GM12878 (cell line): ENCODE data around the gene DHRS4. TPM values are rescaled to one million over a fixed set of nuclear protein-coding genes. Genes with fewer than 3 reads are reported as not detected.
"Not testable (repeated sequence)": the region's sequence is repeated elsewhere in the genome, so short reads cannot be mapped to it uniquely, and the experiment has no call there.

Source experiments
- ATAC-seq: fragments of 200-7000 bp; cut with Tn5 transposase; 3 replicates; pipeline ENCODE4 v1.9.1; 2020; ENCODE audit warnings: mild to moderate bottlenecking, moderate library complexity
- BruUV-seq: library from RNA; stranded (reverse); fragments of 400-500 nt; replicated peaks from 2 replicates; lab custom pipeline; 2021; lab: Mats Ljungman, UMichigan
- CTCF ChIA-PET: fragments of 300-600 bp; sonication (Branson Sonifier 250); formaldehyde crosslinking; extraction: SDS; loops from one replicate; lab custom pipeline; 2021; ENCODE audit warnings: inconsistent platforms; lab: Yijun Ruan, JAX
- POLR2A ChIA-PET: fragments of 350-600 bp; formaldehyde crosslinking; extraction: SDS; loops from one replicate; lab custom pipeline; 2021; ENCODE audit warnings: inconsistent platforms; lab: Charles Lee
- RAD21 ChIA-PET: fragments of 300-600 bp; sonication (Branson Sonifier 250); formaldehyde crosslinking; loops from one replicate; lab custom pipeline; 2023; ENCODE audit warnings: antibody characterized with exemption; ENCODE audit not compliant: unreplicated experiment; lab: Charles Lee
- SMC1A ChIA-PET: fragments of 300-600 bp; sonication (Branson Sonifier 250); formaldehyde crosslinking; loops from one replicate; lab custom pipeline; 2023; ENCODE audit not compliant: unreplicated experiment, uncharacterized antibody; lab: Charles Lee
- DNase-seq: peaks from one replicate; pipeline ENCODE4 v3.0.0-alpha.2; 2011; ENCODE audit warnings: low read depth, low spot score
- FAIRE-seq: peaks from 3 replicates; lab custom pipeline; 2011; peaks lifted over from hg19 to GRCh38; lab: Jason Lieb, UNC
- H2AFZ ChIP-seq: 2 replicates; pipeline ENCODE4 v1.6.0; 2011; ENCODE audit warnings: low read depth, low read length, control low read depth; ENCODE audit not compliant: control insufficient read depth
- H3K27ac ChIP-seq: 2 replicates; pipeline ENCODE4 v1.5.1; 2011; ENCODE audit warnings: control low read depth; ENCODE audit not compliant: control insufficient read depth, insufficient read depth
- H3K27me3 ChIP-seq, 2 experiments: replicated peaks in 1 of 2; 2 replicates each; pipeline versions ENCODE4 v1.6.0 to v1.6.1; 2011; ENCODE audit warnings: low read length in 1 of 2; ENCODE audit not compliant: control insufficient read depth in 2 of 2, insufficient read depth in 2 of 2
- H3K36me3 ChIP-seq, 2 experiments: 2 replicates each; pipeline ENCODE4 v1.5.1; 2011; ENCODE audit warnings: low read length in 1 of 2; ENCODE audit not compliant: control insufficient read depth in 2 of 2, insufficient read depth in 2 of 2
- H3K4me1 ChIP-seq: 2 replicates; pipeline ENCODE4 v1.6.1; 2011; ENCODE audit warnings: mild to moderate bottlenecking, low read length, moderate library complexity, mixed read lengths; ENCODE audit not compliant: control insufficient read depth, insufficient read depth
- H3K4me2 ChIP-seq: 2 replicates; pipeline ENCODE4 v1.6.0; 2011; ENCODE audit warnings: control low read depth; ENCODE audit not compliant: control insufficient read depth, insufficient read depth
- H3K4me3 ChIP-seq: fragments of 200-600 bp; sonication (generic); 2 replicates; pipeline ENCODE4 v1.5.1; 2016
- H3K79me2 ChIP-seq: 2 replicates; pipeline ENCODE4 v1.6.0; 2011; ENCODE audit warnings: low read length; ENCODE audit not compliant: control insufficient read depth, insufficient read depth
- H3K9ac ChIP-seq: 2 replicates; pipeline ENCODE4 v1.8.0; 2011; ENCODE audit warnings: low read length, control low read depth, mixed read lengths; ENCODE audit not compliant: control insufficient read depth, insufficient read depth
- H3K9me3 ChIP-seq: replicated peaks from 3 replicates; pipeline ENCODE4 v1.5.1; 2011; ENCODE audit warnings: mild to moderate bottlenecking, low read length; ENCODE audit not compliant: control insufficient read depth, insufficient read depth
- H4K20me1 ChIP-seq: 2 replicates; pipeline ENCODE4 v1.6.0; 2011; ENCODE audit not compliant: control insufficient read depth, insufficient read depth
- BHLHE40 ChIP-seq, 2 experiments: fragments of 450-650 bp in 1 of 2; IDR thresholded peaks; 2 replicates each; pipeline ENCODE4 v1.6.1; 2011 to 2017; ENCODE audit warnings: low read depth in 2 of 2, borderline replicate concordance in 1 of 2, improper control_type of control experiment in 1 of 2, low read length in 1 of 2, mild to moderate bottlenecking in 1 of 2
- YBX1 ChIP-seq: fragments of 450-650 bp; IDR thresholded peaks from 2 replicates; pipeline ENCODE4 v1.6.1; 2016; ENCODE audit warnings: antibody characterized with exemption
- WGBS: methylation state at CpG from one replicate; pipeline ENCODE4 v1.1.6; 2016; ENCODE audit warnings: low lambda C conversion rate; ENCODE audit not compliant: insufficient replicate concordance, insufficient coverage; ENCODE audit errors: missing lambda C conversion rate; 5-methylcytosine and 5-hydroxymethylcytosine counted together
- in situ Hi-C: fragments of 300-500 bp; cut with MboI; formaldehyde crosslinking; loops from 9 replicates; pipeline ENCODE4 v1.14.3; 2018; ENCODE audit warnings: mixed read lengths
- intact Hi-C: fragments of 100-400 bp; cut with micrococcal nuclease; formaldehyde crosslinking; loops from one replicate; pipeline ENCODE4 v1.14.2; 2022; ENCODE audit not compliant: unreplicated experiment
- polyA plus RNA-seq, 11 experiments: library from polyadenylated mRNA; depleted of rRNA in 4 of 11; unstranded in 6 of 11; stranded (reverse) in 5 of 11; fragments of >200 nt; fragmentation: Nextera tagmentation in 4 of 11; fragmentation: Illumina TruSeq in 1 of 11; extraction: Ambion mirVana in 4 of 11; extraction: Trizol in 1 of 11; gene quantifications; 1 replicate in 1 of 11; 2 replicates in 10 of 11; pipeline versions ENCODE4 v1.2.1 to v1.2.3, GENCODE V29; 2011 to 2016; ENCODE audit warnings: inconsistent platforms in 2 of 11, missing spikeins in 2 of 11, low read depth in 1 of 11
- total RNA-seq, 4 experiments: library from RNA; depleted of rRNA in 3 of 4; stranded (reverse); fragments of >200 nt in 3 of 4; fragmentation: Illumina TruSeq in 1 of 4; extraction: Trizol in 1 of 4; gene quantifications; 2 replicates each; pipeline versions ENCODE4 v1.2.1 to v1.2.3, GENCODE V29; 2013 to 2021
- TF ChIP-seq, protein P1 (sequence below): fragments of 150-350 bp; IDR thresholded peaks from 2 replicates; pipeline ENCODE4 v1.6.1; 2014; ENCODE audit warnings: mild to moderate bottlenecking, low read depth, low read length
- TF ChIP-seq, protein P2 (sequence below): fragments of 450-650 bp; IDR thresholded peaks from 2 replicates; pipeline ENCODE4 v1.6.1; 2017; ENCODE audit warnings: borderline replicate concordance
- TF ChIP-seq, protein P3 (sequence below): fragments of 450-650 bp; IDR thresholded peaks from 2 replicates; pipeline ENCODE4 v1.6.1; 2018; ENCODE audit warnings: borderline replicate concordance, mild to moderate bottlenecking; ENCODE audit not compliant: partially characterized antibody

Gene DHRS4
- total and polyA plus RNA-seq, 10 of the 15 experiments (the other 5 are each of a cell fraction or from before 2014, with no cell fraction given): 2.4 to 38.1 (median 22.2) TPM

DNA sequence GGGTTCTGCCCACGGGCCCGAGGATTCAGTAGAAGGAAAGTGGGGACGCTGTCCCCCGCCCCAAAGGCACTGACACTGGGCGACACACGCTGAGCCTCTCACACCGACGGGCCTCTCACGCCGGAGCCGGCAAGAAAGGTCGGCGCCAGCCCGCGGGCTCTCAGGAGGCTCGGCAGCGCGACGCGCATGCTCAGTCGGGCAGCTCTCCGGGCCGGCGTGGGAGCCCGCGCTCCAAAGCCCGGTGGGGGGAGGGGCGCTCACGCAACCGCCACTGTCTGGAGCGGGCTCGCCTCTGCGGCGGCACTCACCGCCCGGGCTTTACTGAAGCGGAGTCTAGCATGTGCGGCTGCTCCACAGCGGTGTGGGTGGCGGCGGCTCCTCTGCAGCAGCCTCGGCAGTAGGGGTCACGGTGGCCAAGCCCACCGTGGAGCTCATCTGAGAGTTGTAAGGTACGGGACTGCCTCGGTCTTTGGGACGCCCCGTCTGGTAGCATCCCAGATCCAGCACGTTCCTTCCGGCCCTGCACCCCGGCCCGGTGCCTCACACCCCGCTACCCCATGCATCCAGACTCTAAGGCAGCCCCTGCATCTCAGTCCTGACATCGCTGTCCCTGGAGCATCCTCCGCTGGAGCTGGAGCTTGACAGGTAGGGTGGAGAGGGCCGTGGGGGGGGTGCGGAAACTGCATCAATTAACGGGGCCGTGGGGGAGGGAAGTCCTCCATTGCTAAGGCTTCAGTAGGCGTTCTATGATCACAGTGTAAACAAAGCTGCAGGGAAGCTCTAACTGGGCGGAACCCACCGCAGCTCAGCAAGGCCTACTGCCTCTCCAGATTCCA lies 53.5 kb downstream of the DHRS4 start:
- H3K9me3 ChIP-seq, H3K4me3 ChIP-seq, intact Hi-C loops, DNase-seq, H3K79me2 ChIP-seq, H3K27ac ChIP-seq, RAD21 ChIA-PET, H3K4me1 ChIP-seq, FAIRE-seq, in situ Hi-C loops, H4K20me1 ChIP-seq, H3K36me3 ChIP-seq, H3K27me3 ChIP-seq, BruUV-seq: not testable (repeated sequence)
- Histone ChIP-seq H3K9ac (peak overlapping the region; percentile 44; the same call in 1 of the 2 replicates), H2AFZ (peak overlapping the region; percentile 39; the same call in 1 of the 2 replicates), H3K4me2 (peak overlapping the region; percentile 42; the same call in 1 of the 2 replicates)
- 3% methylated on average over 24 of the region's 62 CpGs for WGBS
- ChIA-PET POLR2A (interaction anchor here (0.6 kb wide), 2 partner anchors 57 to 235 kb away, joined by 3 to 6 read pairs; no protein-coding TSS in a partner anchor), CTCF (interaction anchor here (1.7 kb wide), 1 partner anchor 83 kb away, joined by 4 read pairs; no protein-coding TSS in a partner anchor), SMC1A (interaction anchor here (0.9 to 1.7 kb wide), 2 partner anchors 83 to 101 kb away, joined by 3 read pairs; no protein-coding TSS in a partner anchor)
- peak; percentile 94 for ATAC-seq
- 0 out of 4 replicates have a peak, but pooled peaks of 1 of the 2 experiments have one; percentile 15 for TF ChIP-seq BHLHE40 (IDR thresholded peaks at IDR 0.05; ENCODE audit: borderline replicate concordance in 1 of 2, low read depth in 2 of 2, low read length in 1 of 2)

DNA sequence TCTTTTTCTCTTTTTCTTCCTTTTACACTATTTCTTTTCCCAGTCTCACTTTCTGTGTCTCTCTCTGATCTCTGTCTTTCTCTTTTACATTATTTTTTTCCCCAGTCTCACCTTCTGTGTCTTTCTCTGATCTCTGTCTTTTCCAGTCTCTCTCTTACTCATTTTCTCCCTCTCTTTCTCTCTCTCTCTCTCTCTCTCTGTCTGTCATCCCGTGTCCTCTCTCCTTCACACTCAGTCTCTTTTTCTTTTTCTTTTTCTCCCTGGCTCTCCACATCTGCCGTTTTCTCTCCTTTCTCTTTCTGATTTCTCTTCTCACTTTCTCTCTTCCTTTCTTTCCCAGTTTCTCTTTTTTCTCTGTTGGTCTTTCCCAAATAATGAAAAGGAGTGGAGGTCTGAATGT lies 57.5 kb downstream of the DHRS4 start:
- Histone ChIP-seq H3K36me3 (no peaks in the 10 kb centered on the region), H3K9ac (no peak overlapping the region), H3K79me2 (no peaks in the 10 kb centered on the region), H3K4me3 (no peak overlapping the region), H3K9me3 (no peaks in the 10 kb centered on the region), H3K27ac (no peak overlapping the region), H4K20me1 (no peaks in the 10 kb centered on the region), H2AFZ (no peak overlapping the region), H3K4me1 (no peaks in the 10 kb centered on the region), H3K4me2 (peak overlapping the region; percentile 25; the same call in 1 of the 2 replicates), H3K27me3 (no peaks in the 10 kb centered on the region)
- whole genome bisulfite sequencing: 45% methylated on average over 2 of the region's 2 CpGs
- SMC1A ChIA-PET: interaction anchor here (0.7 to 1.6 kb wide), 3 partner anchors 79 to 379 kb away, joined by 3 to 11 read pairs (median 3); no protein-coding TSS in a partner anchor
- RAD21 ChIA-PET: interaction anchor here (0.9 kb wide), 1 partner anchor 98 kb away, joined by 4 read pairs; no protein-coding TSS in a partner anchor
- POLR2A ChIA-PET: interaction anchor here (1.0 kb wide), 1 partner anchor 82 kb away, joined by 3 read pairs; no protein-coding TSS in a partner anchor
- FAIRE-seq: no peak
- intact Hi-C loops: loop anchor here (10.0 kb wide), 1 partner anchor 204 kb away; the partner anchor contains the start of genes CHMP4A and MDP1
- ATAC-seq: no peak
- in situ Hi-C loops: loop anchor here (5.0 kb wide), 2 partner anchors 34 to 76 kb away; no protein-coding TSS in a partner anchor
- DNase-seq: no peak
- CTCF ChIA-PET: interaction anchor here (0.6 to 5.3 kb wide), 5 partner anchors 80 to 302 kb away, joined by 4 to 33 read pairs (median 5); partner anchors contain the start of genes CIDEB and IRF9
- TF ChIP-seq, protein P1, sequence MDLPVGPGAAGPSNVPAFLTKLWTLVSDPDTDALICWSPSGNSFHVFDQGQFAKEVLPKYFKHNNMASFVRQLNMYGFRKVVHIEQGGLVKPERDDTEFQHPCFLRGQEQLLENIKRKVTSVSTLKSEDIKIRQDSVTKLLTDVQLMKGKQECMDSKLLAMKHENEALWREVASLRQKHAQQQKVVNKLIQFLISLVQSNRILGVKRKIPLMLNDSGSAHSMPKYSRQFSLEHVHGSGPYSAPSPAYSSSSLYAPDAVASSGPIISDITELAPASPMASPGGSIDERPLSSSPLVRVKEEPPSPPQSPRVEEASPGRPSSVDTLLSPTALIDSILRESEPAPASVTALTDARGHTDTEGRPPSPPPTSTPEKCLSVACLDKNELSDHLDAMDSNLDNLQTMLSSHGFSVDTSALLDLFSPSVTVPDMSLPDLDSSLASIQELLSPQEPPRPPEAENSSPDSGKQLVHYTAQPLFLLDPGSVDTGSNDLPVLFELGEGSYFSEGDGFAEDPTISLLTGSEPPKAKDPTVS: no peak
- TF ChIP-seq, protein P2, sequence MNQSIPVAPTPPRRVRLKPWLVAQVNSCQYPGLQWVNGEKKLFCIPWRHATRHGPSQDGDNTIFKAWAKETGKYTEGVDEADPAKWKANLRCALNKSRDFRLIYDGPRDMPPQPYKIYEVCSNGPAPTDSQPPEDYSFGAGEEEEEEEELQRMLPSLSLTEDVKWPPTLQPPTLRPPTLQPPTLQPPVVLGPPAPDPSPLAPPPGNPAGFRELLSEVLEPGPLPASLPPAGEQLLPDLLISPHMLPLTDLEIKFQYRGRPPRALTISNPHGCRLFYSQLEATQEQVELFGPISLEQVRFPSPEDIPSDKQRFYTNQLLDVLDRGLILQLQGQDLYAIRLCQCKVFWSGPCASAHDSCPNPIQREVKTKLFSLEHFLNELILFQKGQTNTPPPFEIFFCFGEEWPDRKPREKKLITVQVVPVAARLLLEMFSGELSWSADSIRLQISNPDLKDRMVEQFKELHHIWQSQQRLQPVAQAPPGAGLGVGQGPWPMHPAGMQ: peak; percentile 41; the same call in 1 of the 2 replicates
- TF ChIP-seq, protein P3, sequence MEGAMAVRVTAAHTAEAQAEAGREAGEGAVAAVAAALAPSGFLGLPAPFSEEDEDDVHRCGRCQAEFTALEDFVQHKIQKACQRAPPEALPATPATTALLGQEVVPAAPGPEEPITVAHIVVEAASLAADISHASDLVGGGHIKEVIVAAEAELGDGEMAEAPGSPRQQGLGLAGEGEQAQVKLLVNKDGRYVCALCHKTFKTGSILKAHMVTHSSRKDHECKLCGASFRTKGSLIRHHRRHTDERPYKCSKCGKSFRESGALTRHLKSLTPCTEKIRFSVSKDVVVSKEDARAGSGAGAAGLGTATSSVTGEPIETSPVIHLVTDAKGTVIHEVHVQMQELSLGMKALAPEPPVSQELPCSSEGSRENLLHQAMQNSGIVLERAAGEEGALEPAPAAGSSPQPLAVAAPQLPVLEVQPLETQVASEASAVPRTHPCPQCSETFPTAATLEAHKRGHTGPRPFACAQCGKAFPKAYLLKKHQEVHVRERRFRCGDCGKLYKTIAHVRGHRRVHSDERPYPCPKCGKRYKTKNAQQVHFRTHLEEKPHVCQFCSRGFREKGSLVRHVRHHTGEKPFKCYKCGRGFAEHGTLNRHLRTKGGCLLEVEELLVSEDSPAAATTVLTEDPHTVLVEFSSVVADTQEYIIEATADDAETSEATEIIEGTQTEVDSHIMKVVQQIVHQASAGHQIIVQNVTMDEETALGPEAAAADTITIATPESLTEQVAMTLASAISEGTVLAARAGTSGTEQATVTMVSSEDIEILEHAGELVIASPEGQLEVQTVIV: peak; percentile 27
- 0 out of 2 replicates have a peak, but pooled peaks have one; percentile 21 for TF ChIP-seq YBX1
- no TSS peak for BruUV-seq
